Nephron (organoid): ENCODE measurements around the gene LCOR.

Source experiments
- H3K27ac Mint-ChIP-seq, 3 experiments: 2 replicates each; pipeline ENCODE4 v1.8.0; 2020; ENCODE audit warnings: mixed read lengths in 3 of 3, mild to moderate bottlenecking in 2 of 3, moderate library complexity in 1 of 3
- H3K27me3 Mint-ChIP-seq: 2 replicates; pipeline ENCODE4 v1.8.0; 2021; ENCODE audit warnings: low read depth, mild to moderate bottlenecking, moderate library complexity, mixed read lengths
- H3K36me3 Mint-ChIP-seq: 2 replicates; pipeline ENCODE4 v1.8.0; 2020; ENCODE audit warnings: low read depth, mixed read lengths
- H3K4me1 Mint-ChIP-seq: 2 replicates; pipeline ENCODE4 v1.8.0; 2020; ENCODE audit warnings: mixed read lengths
- H3K4me3 Mint-ChIP-seq, 3 experiments: 2 replicates each; pipeline ENCODE4 v1.8.0; 2020; ENCODE audit warnings: mild to moderate bottlenecking in 3 of 3, mixed read lengths in 3 of 3, moderate library complexity in 2 of 3
- H3K9me3 Mint-ChIP-seq: 2 replicates; pipeline ENCODE4 v1.8.0; 2020; ENCODE audit warnings: mixed read lengths
- TF ChIP-seq, protein P1 (sequence below), 3 experiments: fragments of 200-600 bp; sonication (generic); IDR thresholded peaks; one replicate each; pipeline ENCODE4 v1.5.0; 2021; ENCODE audit warnings: antibody characterized with exemption in 3 of 3; ENCODE audit not compliant: unreplicated experiment in 3 of 3

Gene LCOR

DNA sequence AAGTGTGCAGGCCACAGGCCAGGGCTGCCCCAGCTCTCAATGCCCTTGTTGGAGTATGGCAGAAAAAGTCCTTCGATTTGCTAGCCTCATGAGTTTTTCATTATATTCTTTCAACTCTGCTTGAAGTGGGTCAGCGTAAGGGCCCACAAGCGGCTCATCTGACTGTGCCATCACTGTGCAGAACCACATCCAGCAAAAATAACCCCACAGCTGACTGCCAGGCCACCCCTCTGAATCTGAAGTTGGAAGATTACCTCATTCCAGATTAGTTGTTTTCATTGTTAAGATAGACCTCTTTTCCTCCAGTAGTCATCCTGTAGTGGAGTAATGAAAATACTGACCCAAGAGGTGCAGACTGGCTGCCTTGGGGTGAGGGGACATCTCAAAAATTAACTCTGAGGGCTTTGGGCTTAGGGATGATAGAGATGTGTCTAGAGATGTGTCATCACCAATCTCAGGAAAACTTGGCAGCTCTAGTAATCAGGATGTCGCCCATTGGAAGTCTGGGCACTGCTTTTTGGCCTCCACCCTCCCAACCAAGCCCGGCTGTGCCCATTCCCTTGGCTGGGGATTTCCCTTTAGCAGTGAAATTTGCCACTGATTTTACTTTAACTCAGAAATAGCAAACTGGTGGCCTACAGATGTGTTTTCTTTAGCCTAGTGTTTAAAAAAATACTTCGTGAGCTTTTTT, 164.3 kb downstream of the LCOR start:
- Mint-ChIP-seq H3K9me3 (no peaks in the 10 kb centered on the region), H3K27me3 (no peaks in the 10 kb centered on the region), H3K4me3 (no peak overlapping the region), H3K4me1 (peaks cover 11% of the 10 kb centered on the region), H3K27ac (peak overlapping the region in 1 of 3 experiments; percentile 75), H3K36me3 (no peaks in the 10 kb centered on the region)
- TF ChIP-seq, protein P1, sequence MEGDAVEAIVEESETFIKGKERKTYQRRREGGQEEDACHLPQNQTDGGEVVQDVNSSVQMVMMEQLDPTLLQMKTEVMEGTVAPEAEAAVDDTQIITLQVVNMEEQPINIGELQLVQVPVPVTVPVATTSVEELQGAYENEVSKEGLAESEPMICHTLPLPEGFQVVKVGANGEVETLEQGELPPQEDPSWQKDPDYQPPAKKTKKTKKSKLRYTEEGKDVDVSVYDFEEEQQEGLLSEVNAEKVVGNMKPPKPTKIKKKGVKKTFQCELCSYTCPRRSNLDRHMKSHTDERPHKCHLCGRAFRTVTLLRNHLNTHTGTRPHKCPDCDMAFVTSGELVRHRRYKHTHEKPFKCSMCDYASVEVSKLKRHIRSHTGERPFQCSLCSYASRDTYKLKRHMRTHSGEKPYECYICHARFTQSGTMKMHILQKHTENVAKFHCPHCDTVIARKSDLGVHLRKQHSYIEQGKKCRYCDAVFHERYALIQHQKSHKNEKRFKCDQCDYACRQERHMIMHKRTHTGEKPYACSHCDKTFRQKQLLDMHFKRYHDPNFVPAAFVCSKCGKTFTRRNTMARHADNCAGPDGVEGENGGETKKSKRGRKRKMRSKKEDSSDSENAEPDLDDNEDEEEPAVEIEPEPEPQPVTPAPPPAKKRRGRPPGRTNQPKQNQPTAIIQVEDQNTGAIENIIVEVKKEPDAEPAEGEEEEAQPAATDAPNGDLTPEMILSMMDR (IDR thresholded peaks at IDR 0.05; ENCODE audit: unreplicated experiment in 3 of 3): no peak

DNA sequence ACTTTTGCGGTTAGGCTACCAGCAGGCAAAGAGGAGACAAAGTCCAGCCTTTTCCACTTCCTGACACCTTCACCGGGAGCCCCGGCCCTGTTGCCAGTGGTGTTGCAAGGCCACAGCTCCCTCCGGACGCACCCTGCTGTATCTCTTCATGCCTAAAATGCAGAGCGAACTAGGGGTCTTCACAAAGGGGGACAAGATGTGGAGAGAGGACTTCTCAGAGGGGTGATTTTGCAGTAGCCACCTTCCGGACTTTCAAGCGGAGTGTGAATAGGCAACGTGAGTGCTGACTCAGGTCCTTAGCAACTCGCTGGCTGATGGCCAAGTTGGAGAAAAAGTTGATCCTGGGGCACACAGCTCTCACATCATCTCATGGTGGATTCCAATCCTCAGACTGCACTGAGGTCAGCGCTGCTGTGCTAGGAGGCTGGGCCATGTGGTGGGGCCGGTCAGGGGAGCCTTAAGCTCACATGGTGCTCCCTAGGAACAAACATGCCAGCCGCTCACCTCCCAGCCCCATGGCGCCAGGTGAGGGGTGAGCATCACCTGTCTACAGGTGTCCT, 166.3 kb downstream of the LCOR start:
- Mint-ChIP-seq H3K27ac (no peak overlapping the region), H3K4me3 (no peak overlapping the region), H3K36me3 (no peaks in the 10 kb centered on the region), H3K4me1 (peaks cover 11% of the 10 kb centered on the region), H3K27me3 (peaks cover 5% of the 10 kb centered on the region), H3K9me3 (no peaks in the 10 kb centered on the region)
- TF ChIP-seq, protein P1 (IDR thresholded peaks at IDR 0.05; ENCODE audit: unreplicated experiment in 3 of 3): no peak

DNA sequence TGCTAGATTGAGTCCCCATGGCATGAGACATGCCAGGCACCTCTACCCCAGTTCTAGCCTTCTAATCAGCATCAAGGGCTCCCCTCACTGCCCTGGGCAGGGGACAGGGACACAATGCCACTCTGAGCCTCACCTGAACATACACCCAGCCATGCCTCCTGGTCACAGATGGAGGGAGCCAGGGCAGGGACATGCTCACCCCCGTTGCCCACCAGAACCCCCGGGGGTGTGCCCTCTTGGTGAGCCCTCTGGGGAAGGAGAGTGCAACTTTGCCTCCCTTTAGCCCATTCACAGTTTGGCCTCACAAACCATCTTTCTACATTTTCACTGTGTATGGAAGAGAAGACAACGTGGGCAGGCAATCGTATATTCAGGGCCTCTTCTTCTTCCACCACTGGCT, 167.2 kb downstream of the LCOR start:
- Mint-ChIP-seq H3K9me3 (no peaks in the 10 kb centered on the region), H3K36me3 (no peaks in the 10 kb centered on the region), H3K4me1 (peaks cover 11% of the 10 kb centered on the region), H3K27me3 (peaks cover 5% of the 10 kb centered on the region), H3K4me3 (no peak overlapping the region), H3K27ac (no peak overlapping the region)
- TF ChIP-seq, protein P1 (IDR thresholded peaks at IDR 0.05; ENCODE audit: unreplicated experiment in 3 of 3): no peak

DNA sequence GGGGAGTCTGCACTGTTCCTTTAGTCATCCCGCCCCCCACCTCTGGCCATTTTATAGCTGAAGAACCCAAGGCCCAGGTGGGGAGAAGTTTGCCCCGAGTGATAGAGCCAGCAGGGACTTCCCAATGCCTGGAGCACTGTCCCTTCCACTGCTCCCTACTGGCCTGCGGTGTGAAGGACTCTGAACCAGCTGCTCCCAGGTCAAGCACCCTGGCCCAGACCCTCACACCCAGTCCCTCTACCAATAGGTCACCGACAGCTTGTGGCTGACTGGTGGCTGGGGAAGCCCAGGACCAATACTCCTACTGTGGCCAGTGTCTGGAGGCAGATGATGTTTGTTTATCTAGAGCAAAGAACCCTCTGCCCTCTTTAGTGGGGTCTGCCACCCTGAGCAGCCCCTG, 167.9 kb downstream of the LCOR start:
- TF ChIP-seq, protein P1 (IDR thresholded peaks at IDR 0.05; ENCODE audit: unreplicated experiment in 3 of 3): no peak
- no peak overlapping the region for H3K4me3 Mint-ChIP-seq
- H3K27me3 Mint-ChIP-seq: peaks cover 5% of the 10 kb centered on the region
- H3K9me3 Mint-ChIP-seq: no peaks in the 10 kb centered on the region
- H3K27ac Mint-ChIP-seq: no peak overlapping the region
- H3K36me3 Mint-ChIP-seq: no peaks in the 10 kb centered on the region
- peaks cover 10% of the 10 kb centered on the region for H3K4me1 Mint-ChIP-seq

DNA sequence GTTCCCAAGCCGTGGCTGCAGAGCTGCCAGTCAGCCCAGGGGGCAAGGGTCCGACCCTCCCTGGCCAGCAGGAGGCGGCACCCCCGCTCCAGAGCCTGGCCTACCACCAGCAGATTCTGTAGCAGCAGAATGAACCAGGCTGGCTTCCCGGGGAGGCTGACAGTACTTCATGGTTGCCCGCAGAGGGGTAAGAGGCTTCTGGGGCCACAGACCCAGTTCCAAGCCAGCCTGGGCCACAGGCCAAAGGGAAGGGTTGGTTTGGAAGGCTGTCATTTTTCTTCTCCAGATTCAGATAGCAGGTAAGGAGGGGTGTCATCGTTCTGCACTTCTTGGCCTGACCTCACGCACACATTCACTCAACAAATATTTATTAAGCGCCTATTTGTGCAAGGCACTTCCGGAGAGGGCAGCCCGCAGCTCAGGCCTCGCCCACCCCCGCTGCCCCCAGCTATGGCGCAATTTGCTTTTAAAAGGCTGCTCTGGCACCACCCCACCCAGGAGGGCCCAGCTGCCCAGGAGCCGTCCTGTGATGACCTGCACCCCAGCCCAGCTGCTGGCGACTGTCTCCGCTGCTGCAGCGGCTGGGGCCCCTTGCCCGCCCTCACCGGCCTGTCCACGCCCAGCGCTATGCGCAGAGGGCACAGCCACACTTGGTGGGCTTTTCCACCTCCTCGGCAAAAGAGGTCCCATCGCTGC, 168.5 kb downstream of the LCOR start:
- Mint-ChIP-seq H3K9me3 (peaks cover 3% of the 10 kb centered on the region), H3K27ac (no peak overlapping the region), H3K27me3 (peaks cover 5% of the 10 kb centered on the region), H3K4me1 (peaks cover 4% of the 10 kb centered on the region), H3K4me3 (no peak overlapping the region), H3K36me3 (no peaks in the 10 kb centered on the region)
- TF ChIP-seq, protein P1 (IDR thresholded peaks at IDR 0.05; ENCODE audit: unreplicated experiment in 3 of 3): no peak
